HUES6 (cell line): ENCODE results near the gene HAUS3.

Experiments used
- H3K27ac ChIP-seq: 2 replicates; pipeline ENCODE4 v1.7.0; 2013; ENCODE audit warnings: low read depth, mild to moderate bottlenecking, low read length, inconsistent platforms
- H3K27me3 ChIP-seq: 2 replicates; pipeline ENCODE4 v1.6.1; 2013; ENCODE audit warnings: low read length; ENCODE audit not compliant: control insufficient read depth, insufficient read depth
- H3K36me3 ChIP-seq: 2 replicates; pipeline ENCODE4 v1.6.1; 2013; ENCODE audit warnings: low read length; ENCODE audit not compliant: control insufficient read depth, insufficient read depth
- H3K4me1 ChIP-seq: 2 replicates; pipeline ENCODE4 v1.6.1; 2013; ENCODE audit warnings: low read length; ENCODE audit not compliant: control insufficient read depth, insufficient read depth
- H3K4me3 ChIP-seq: 2 replicates; pipeline ENCODE4 v1.5.1; 2013; ENCODE audit warnings: low read depth, low read length
- H3K9ac ChIP-seq: one replicate; pipeline ENCODE4 v1.6.1; 2013; ENCODE audit warnings: mild to moderate bottlenecking, low read length
- H3K9me3 ChIP-seq: 2 replicates; pipeline ENCODE4 v1.6.1; 2013; ENCODE audit warnings: low read depth, low read length; ENCODE audit not compliant: control insufficient read depth, insufficient read depth

The HAUS3 gene

GRCh38 chr4:2274320-2275043, 32.6 kb upstream of the HAUS3 start:
- Histone ChIP-seq H3K9ac (no peak overlapping the region), H3K36me3 (no peaks in the 10 kb centered on the region), H3K4me3 (no peak overlapping the region), H3K4me1 (peaks cover under 1% of the 10 kb centered on the region; the same call in 1 of the 2 replicates), H3K27ac (no peak overlapping the region), H3K27me3 (no peaks in the 10 kb centered on the region), H3K9me3 (no peaks in the 10 kb centered on the region)

GRCh38 chr4:2273657-2274319, 31.9 kb upstream of the HAUS3 start:
- Histone ChIP-seq H3K4me1 (peaks cover 7% of the 10 kb centered on the region), H3K27ac (no peak overlapping the region), H3K27me3 (no peaks in the 10 kb centered on the region), H3K36me3 (no peaks in the 10 kb centered on the region), H3K4me3 (no peak overlapping the region), H3K9me3 (no peaks in the 10 kb centered on the region), H3K9ac (no peak overlapping the region)

- H3K27me3 ChIP-seq: no peaks in the 10 kb centered on the region
- H3K9me3 ChIP-seq: no peaks in the 10 kb centered on the region
- no peak overlapping the region for H3K9ac ChIP-seq
- no peaks in the 10 kb centered on the region for H3K36me3 ChIP-seq
- no peak overlapping the region for H3K4me3 ChIP-seq
- peaks cover 11% of the 10 kb centered on the region for H3K4me1 ChIP-seq
- no peak overlapping the region for H3K27ac ChIP-seq
Observed at GRCh38 chr4:2273221-2273620, 31.3 kb upstream of the HAUS3 start.

- Histone ChIP-seq H3K4me3 (no peak overlapping the region), H3K9me3 (no peaks in the 10 kb centered on the region), H3K4me1 (peaks cover 11% of the 10 kb centered on the region), H3K36me3 (no peaks in the 10 kb centered on the region), H3K9ac (no peak overlapping the region), H3K27me3 (no peaks in the 10 kb centered on the region), H3K27ac (no peak overlapping the region)
Observed at GRCh38 chr4:2272828-2273120, 30.9 kb upstream of the HAUS3 start.

- Histone ChIP-seq H3K4me3 (no peak overlapping the region), H3K4me1 (peaks cover 11% of the 10 kb centered on the region), H3K9ac (no peak overlapping the region), H3K27me3 (no peaks in the 10 kb centered on the region), H3K9me3 (no peaks in the 10 kb centered on the region), H3K27ac (no peak overlapping the region), H3K36me3 (no peaks in the 10 kb centered on the region)
Observed at GRCh38 chr4:2272026-2272827, 30.3 kb upstream of the HAUS3 start.

- Histone ChIP-seq H3K9me3 (no peaks in the 10 kb centered on the region), H3K9ac (no peak overlapping the region)
Observed at GRCh38 chr4:2271279-2272025, 29.5 kb upstream of the HAUS3 start.

GRCh38 chr4:2270341-2271165, 28.6 kb upstream of the HAUS3 start:
- Histone ChIP-seq H3K27me3 (no peaks in the 10 kb centered on the region), H3K9ac (no peak overlapping the region)

More at GRCh38 chr4:2271279-2272025, 29.5 kb upstream of the HAUS3 start:
- Histone ChIP-seq H3K4me1 (peaks cover 11% of the 10 kb centered on the region), H3K36me3 (no peaks in the 10 kb centered on the region), H3K27me3 (no peaks in the 10 kb centered on the region), H3K4me3 (no peak overlapping the region), H3K27ac (no peak overlapping the region)

GRCh38 chr4:2269618-2270163, 27.8 kb upstream of the HAUS3 start:
- H3K27me3 ChIP-seq: 0 out of 2 replicates have a peak, but pooled peaks cover 2% of the 10 kb centered on the region
- H3K27ac ChIP-seq: no peak overlapping the region
- no peaks in the 10 kb centered on the region for H3K9me3 ChIP-seq
- no peak overlapping the region for H3K9ac ChIP-seq
- no peaks in the 10 kb centered on the region for H3K36me3 ChIP-seq
- no peak overlapping the region for H3K4me3 ChIP-seq
- H3K4me1 ChIP-seq: peaks cover 11% of the 10 kb centered on the region

More at GRCh38 chr4:2270341-2271165, 28.6 kb upstream of the HAUS3 start:
- no peaks in the 10 kb centered on the region for H3K9me3 ChIP-seq
- no peaks in the 10 kb centered on the region for H3K36me3 ChIP-seq
- no peak overlapping the region for H3K27ac ChIP-seq
- H3K4me1 ChIP-seq: peaks cover 11% of the 10 kb centered on the region
- no peak overlapping the region for H3K4me3 ChIP-seq

- peaks cover 11% of the 10 kb centered on the region for H3K4me1 ChIP-seq
- H3K36me3 ChIP-seq: no peaks in the 10 kb centered on the region
- H3K27ac ChIP-seq: no peak overlapping the region
- no peak overlapping the region for H3K9ac ChIP-seq
- no peak overlapping the region for H3K4me3 ChIP-seq
- H3K9me3 ChIP-seq: no peaks in the 10 kb centered on the region
- H3K27me3 ChIP-seq: 0 out of 2 replicates have a peak, but pooled peaks cover 7% of the 10 kb centered on the region
Observed at GRCh38 chr4:2269206-2269531, 27.2 kb upstream of the HAUS3 start.
